Dedifferentiated amniotic fluid mesenchymal stem cell (primary cell): Measurements from ENCODE around the gene ZNF273.

ENCODE experiments used
- DNase-seq: peaks from one replicate; pipeline ENCODE4 v3.0.0-alpha.2; 2016; ENCODE audit errors: extremely low spot score

ZNF273 gene

GRCh38 chr7:64876792-64877713 lies 26.0 kb upstream of the ZNF273 start:
- DNase-seq, result no peak

- no peak for DNase-seq
Measured at GRCh38 chr7:64877714-64878610, 25.1 kb upstream of the ZNF273 start.

GRCh38 chr7:64878684-64879083 lies 24.4 kb upstream of the ZNF273 start:
- DNase-seq, result no peak

GRCh38 chr7:64879086-64879730 lies 23.9 kb upstream of the ZNF273 start:
- DNase-seq, result no peak

GRCh38 chr7:64879800-64880199 lies 23.3 kb upstream of the ZNF273 start:
- no peak for DNase-seq

- DNase-seq, result no peak
Measured at GRCh38 chr7:64880322-64881297, 22.5 kb upstream of the ZNF273 start.

GRCh38 chr7:64881461-64882287 lies 21.4 kb upstream of the ZNF273 start:
- no peak for DNase-seq

GRCh38 chr7:64882341-64883112 lies 20.5 kb upstream of the ZNF273 start:
- no peak for DNase-seq

GRCh38 chr7:64883113-64883905 lies 19.8 kb upstream of the ZNF273 start:
- no peak for DNase-seq

- DNase-seq, result no peak
Measured at GRCh38 chr7:64884085-64884912, 18.8 kb upstream of the ZNF273 start.

- no peak for DNase-seq
Measured at GRCh38 chr7:64884913-64885370, 18.1 kb upstream of the ZNF273 start.

GRCh38 chr7:64885520-64886240 lies 17.4 kb upstream of the ZNF273 start:
- no peak for DNase-seq

- no peak for DNase-seq
Measured at GRCh38 chr7:64886956-64887545, 16.0 kb upstream of the ZNF273 start.

GRCh38 chr7:64887756-64888508 lies 15.1 kb upstream of the ZNF273 start:
- DNase-seq, result no peak

GRCh38 chr7:64888561-64888900 lies 14.5 kb upstream of the ZNF273 start:
- no peak for DNase-seq
